ENCODE data around the gene RO60. TPM values are rescaled to one million over a fixed set of nuclear protein-coding genes. Genes with fewer than 3 reads are reported as not detected.

The RO60 gene
- total RNA-seq, 1 experiment from 2014 or later, result 229 TPM

- DNase-seq (ENCODE audit: extremely low read depth, low read depth), result no peak
Measured at GRCh38 chr1:193060406-193060805, 994 bp downstream of the RO60 start.

GRCh38 chr1:193060938-193061337 lies 1.5 kb downstream of the RO60 start:
- DNase-seq (ENCODE audit: extremely low read depth, low read depth), result no peak

GRCh38 chr1:193062698-193063463 lies 3.5 kb downstream of the RO60 start:
- DNase-seq (ENCODE audit: extremely low read depth, low read depth), result no peak

- DNase-seq (ENCODE audit: extremely low read depth, low read depth), result no peak
Measured at GRCh38 chr1:193065954-193066353, 6.5 kb downstream of the RO60 start.

- DNase-seq (ENCODE audit: extremely low read depth, low read depth), result no peak
Measured at GRCh38 chr1:193066606-193067005, 7.2 kb downstream of the RO60 start.

- DNase-seq (ENCODE audit: extremely low read depth, low read depth), result no peak
Measured at GRCh38 chr1:193068013-193068412, 8.6 kb downstream of the RO60 start.

GRCh38 chr1:193069748-193070385 lies 10.5 kb downstream of the RO60 start:
- DNase-seq (ENCODE audit: extremely low read depth, low read depth), result peak; percentile 43

GRCh38 chr1:193070386-193070753 lies 11.0 kb downstream of the RO60 start:
- DNase-seq (ENCODE audit: extremely low read depth, low read depth), result no peak

GRCh38 chr1:193070942-193071341 lies 11.5 kb downstream of the RO60 start:
- DNase-seq (ENCODE audit: extremely low read depth, low read depth), result no peak

GRCh38 chr1:193077991-193078390 lies 18.6 kb downstream of the RO60 start:
- no peak for DNase-seq (ENCODE audit: extremely low read depth, low read depth)

GRCh38 chr1:193079187-193079586 lies 19.8 kb downstream of the RO60 start:
- no peak for DNase-seq (ENCODE audit: extremely low read depth, low read depth)

GRCh38 chr1:193083365-193084088 lies 24.1 kb downstream of the RO60 start:
- DNase-seq (ENCODE audit: extremely low read depth, low read depth), result no peak

- DNase-seq (ENCODE audit: extremely low read depth, low read depth), result no peak
Measured at GRCh38 chr1:193085263-193085662, 25.9 kb downstream of the RO60 start.

- DNase-seq (ENCODE audit: extremely low read depth, low read depth), result no peak
Measured at GRCh38 chr1:193086342-193086741, 26.9 kb downstream of the RO60 start.

GRCh38 chr1:193087893-193088292 lies 28.5 kb downstream of the RO60 start:
- no peak for DNase-seq (ENCODE audit: extremely low read depth, low read depth)

- no peak for DNase-seq (ENCODE audit: extremely low read depth, low read depth)
Measured at GRCh38 chr1:193090865-193091264, 31.5 kb downstream of the RO60 start.

GRCh38 chr1:193094112-193094511 lies 34.7 kb downstream of the RO60 start:
- no peak for DNase-seq (ENCODE audit: extremely low read depth, low read depth)

GRCh38 chr1:193102662-193103061 lies 43.2 kb downstream of the RO60 start:
- no peak for DNase-seq (ENCODE audit: extremely low read depth, low read depth)

- DNase-seq (ENCODE audit: extremely low read depth, low read depth), result no peak
Measured at GRCh38 chr1:193103759-193104501, 44.5 kb downstream of the RO60 start.

- peak; percentile 26 for DNase-seq (ENCODE audit: extremely low read depth, low read depth)
Measured at GRCh38 chr1:193104502-193104906, 45.1 kb downstream of the RO60 start.

Measured in NCI-H460 (cell line).